ENCODE measurements around the gene PGS1.

DNA sequence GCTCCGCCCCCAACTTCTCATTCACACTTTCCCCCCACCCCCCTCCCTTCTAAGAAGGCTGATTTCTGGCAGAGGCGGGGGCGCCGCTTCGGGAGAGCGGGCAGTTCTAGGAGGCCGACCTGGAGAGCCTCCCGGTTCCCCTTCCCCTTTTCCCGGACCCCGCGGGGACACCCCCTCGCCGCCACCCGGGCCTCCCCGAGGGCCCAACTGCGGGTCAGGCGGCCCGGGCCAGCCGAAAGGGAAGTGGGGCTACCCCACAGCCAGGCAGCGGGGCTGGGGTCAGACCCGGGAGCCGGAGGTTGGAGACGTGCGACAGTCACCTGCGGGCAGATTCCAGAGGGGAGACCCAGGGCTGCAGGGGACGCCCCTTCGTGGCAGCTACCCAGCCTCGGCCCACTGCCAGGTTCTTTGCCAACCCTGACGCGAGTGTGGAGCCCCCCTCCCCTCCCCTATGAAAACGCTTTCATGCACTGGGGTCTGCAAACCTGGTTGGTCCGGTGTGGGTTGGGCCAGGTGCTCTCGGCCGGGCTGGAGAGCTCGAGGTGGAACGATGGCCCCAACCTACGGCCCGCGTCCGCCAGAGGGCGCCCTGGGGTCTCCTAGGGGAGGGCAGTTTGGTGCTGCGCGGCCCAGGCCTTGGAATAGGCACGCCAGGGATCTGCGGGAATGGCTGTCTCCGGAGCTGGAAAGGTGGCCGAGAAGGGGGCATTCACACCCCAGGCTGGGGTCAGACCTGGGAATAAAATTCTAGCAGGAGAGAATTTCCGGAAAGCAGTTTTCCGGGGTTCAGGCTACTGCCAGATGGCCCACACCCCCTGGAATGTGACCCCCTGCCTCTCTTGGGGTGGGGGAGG is 17.9 kb upstream of the PGS1 start:
- TF ChIP-seq, protein P1, sequence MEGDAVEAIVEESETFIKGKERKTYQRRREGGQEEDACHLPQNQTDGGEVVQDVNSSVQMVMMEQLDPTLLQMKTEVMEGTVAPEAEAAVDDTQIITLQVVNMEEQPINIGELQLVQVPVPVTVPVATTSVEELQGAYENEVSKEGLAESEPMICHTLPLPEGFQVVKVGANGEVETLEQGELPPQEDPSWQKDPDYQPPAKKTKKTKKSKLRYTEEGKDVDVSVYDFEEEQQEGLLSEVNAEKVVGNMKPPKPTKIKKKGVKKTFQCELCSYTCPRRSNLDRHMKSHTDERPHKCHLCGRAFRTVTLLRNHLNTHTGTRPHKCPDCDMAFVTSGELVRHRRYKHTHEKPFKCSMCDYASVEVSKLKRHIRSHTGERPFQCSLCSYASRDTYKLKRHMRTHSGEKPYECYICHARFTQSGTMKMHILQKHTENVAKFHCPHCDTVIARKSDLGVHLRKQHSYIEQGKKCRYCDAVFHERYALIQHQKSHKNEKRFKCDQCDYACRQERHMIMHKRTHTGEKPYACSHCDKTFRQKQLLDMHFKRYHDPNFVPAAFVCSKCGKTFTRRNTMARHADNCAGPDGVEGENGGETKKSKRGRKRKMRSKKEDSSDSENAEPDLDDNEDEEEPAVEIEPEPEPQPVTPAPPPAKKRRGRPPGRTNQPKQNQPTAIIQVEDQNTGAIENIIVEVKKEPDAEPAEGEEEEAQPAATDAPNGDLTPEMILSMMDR (IDR thresholded peaks at IDR 0.05), result peak in 3 of 4 experiments; percentile 94 to 98 (median 96)
- TF ChIP-seq POLR2A (IDR thresholded peaks at IDR 0.05) (no peak), POLR2AphosphoS5 (IDR thresholded peaks at IDR 0.05) (peak; percentile 63)
